KG1 (cell line): ENCODE measurements around the gene IRF5.
A peak's percentile ranks its signal among the peaks of the same experiment; 100 is the strongest.

Experiments
- DNase-seq: peaks from one replicate; lab custom pipeline; 2025; lab: John Stamatoyannopoulos, UW

The IRF5 gene, protein sequence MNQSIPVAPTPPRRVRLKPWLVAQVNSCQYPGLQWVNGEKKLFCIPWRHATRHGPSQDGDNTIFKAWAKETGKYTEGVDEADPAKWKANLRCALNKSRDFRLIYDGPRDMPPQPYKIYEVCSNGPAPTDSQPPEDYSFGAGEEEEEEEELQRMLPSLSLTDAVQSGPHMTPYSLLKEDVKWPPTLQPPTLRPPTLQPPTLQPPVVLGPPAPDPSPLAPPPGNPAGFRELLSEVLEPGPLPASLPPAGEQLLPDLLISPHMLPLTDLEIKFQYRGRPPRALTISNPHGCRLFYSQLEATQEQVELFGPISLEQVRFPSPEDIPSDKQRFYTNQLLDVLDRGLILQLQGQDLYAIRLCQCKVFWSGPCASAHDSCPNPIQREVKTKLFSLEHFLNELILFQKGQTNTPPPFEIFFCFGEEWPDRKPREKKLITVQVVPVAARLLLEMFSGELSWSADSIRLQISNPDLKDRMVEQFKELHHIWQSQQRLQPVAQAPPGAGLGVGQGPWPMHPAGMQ

DNA sequence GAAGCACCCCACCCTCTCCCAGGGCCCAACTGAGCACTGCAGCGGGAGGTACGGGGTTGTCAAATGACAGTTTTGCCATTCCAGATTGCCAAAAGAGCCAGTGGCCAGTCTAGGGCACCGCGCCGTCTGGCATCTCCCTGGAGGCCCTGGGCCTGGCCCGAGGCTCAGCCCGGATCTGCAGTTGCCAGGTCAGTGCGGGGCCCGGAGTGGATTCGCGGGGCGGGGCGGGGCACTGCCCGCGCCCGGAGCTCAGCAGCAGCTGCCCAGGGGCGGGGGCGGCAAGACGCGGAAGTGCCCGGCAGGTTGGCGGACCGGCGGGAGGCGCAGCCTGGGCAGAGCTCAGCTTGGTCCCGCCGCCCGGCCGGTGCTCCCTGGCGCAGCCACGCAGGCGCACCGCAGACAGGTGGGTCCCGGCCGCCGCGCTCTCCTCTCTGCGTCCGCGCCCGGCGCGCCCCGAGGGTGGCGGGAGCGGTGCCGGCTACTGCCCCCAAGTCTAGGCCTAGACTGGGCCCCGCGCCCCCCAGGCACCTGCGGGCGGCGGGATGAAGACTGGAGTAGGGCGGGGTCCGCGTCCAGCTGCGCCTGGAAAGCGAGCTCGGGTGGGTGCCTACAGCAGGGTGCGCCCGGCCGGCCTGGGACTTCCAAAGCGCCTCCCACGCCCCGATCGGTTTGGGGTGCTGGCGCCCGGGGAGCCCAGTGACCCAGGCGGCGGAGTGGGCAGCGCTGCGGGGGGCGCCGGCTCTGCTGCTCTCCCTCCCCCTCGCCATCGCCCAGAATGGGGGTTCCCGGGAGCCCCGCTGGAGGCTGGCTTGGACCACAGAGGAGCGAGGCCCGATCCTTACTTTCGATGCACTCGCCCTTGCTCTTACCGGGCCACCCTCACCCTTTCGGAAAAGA lies at the start of gene IRF5:
Gene IRF5 (plus strand): TSS at position 281 of the 897 bp plus-strand sequence. CDS start 4,155 bp downstream, outside the sequence.
- DNase-seq = no peak

DNA sequence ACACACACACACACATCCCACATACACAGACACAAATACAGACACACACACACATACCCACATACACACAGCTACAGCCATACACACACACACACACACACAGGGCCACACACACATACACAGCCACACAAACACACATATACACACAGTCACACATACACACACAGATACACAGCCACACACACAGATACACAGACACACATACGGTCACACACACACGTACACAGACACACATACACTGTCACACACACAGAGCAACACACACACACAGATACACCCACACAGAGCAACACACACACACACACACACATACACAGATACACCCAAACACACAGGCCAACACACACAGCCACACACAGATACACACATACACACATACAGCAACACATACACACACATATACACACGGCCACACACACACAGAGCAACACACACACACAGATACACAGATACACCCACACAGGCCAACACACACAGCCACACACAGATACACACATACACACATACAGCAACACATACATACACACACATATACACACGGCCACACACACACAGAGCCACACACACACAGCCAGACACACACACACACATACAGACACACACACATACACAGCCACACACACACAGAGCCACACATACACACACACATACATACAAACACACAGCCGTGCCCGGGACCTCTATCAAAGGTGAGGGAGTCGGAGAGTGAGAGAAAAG lies 49.5 kb upstream of the IRF5 start:
- no peak for DNase-seq

GRCh38 chr7:128888756-128889095 lies 49.0 kb upstream of the IRF5 start:
- DNase-seq = no peak

DNA sequence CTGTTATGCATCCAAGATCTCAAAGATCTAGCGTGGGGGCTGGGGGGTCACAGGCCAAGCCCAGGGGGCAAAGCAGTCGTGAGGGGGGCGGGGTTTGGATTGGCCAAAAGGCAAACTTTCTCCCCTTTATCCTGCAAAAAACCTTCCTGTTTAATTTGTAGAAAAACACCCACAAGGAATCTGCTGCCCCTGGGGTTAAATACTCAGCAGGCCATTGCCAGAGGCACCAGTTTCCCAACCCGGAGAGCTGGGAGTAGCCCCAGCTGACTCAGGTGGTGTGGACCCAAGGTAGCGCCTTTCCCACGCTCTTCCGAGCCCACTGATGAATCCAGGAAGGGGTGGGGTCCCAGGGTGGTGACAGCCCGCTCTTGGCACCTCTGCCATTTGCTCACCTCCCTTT lies 48.6 kb upstream of the IRF5 start:
- no peak for DNase-seq

DNA sequence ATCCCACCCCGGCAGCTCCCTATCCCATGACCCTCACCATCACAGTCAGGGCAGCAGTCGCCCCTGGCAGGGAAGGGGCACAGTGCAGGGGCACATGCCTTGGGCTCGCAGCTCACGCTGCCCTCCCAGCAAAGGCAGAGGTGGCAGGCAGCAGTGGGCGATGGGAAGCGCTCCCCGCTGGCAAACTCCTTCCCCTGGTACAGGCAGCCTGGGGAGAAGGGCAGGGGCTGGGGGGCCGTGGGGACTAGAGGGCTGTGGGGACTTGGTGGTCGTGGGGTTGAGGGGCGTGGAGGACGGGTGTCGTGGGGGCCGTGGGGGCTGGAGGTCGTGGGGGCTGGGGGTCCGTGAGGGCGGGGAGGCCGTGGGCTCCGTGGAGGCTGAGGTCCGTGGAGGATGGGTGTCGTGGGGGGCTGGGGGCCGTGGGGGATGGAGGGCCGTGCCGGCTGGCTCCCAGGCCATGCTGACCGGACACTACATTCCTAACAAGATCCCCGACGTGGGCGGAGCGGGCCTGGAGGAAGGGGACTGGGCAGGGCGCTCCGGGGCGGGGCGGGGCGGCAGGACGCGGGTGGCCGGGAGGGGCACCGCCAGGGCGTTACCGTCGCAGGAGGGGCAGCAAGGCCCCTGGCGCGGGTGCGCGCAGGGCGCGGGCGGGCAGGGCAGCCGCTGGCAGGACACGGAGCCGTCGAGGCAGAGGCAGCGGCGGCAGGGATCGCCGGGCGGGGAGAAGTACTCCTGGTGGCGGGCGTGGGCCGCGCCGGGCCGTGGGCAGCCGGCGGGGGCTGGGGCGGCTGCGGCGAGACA lies 47.2 kb upstream of the IRF5 start:
- no peak for DNase-seq

- no peak for DNase-seq
Observed at GRCh38 chr7:128891110-128891941, 46.4 kb upstream of the IRF5 start.

DNA sequence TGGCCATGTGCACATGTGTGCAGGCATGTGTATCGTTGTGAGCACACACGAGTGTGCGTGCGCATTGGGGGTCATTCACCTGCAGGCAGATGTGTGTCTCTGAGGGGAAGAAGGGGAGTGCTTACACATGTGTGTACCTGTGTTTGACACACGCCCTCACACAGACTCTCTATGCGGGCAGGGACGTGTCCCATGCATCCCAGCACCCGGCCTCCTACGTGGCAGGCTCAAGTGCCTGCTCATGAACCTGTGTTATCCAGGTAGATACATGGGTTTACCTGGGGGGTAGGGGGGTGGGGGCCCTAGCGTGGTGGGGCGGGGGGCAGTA lies 45.8 kb upstream of the IRF5 start:
- DNase-seq = no peak

- DNase-seq = no peak
Observed at GRCh38 chr7:128892521-128893250, 45.0 kb upstream of the IRF5 start.

DNA sequence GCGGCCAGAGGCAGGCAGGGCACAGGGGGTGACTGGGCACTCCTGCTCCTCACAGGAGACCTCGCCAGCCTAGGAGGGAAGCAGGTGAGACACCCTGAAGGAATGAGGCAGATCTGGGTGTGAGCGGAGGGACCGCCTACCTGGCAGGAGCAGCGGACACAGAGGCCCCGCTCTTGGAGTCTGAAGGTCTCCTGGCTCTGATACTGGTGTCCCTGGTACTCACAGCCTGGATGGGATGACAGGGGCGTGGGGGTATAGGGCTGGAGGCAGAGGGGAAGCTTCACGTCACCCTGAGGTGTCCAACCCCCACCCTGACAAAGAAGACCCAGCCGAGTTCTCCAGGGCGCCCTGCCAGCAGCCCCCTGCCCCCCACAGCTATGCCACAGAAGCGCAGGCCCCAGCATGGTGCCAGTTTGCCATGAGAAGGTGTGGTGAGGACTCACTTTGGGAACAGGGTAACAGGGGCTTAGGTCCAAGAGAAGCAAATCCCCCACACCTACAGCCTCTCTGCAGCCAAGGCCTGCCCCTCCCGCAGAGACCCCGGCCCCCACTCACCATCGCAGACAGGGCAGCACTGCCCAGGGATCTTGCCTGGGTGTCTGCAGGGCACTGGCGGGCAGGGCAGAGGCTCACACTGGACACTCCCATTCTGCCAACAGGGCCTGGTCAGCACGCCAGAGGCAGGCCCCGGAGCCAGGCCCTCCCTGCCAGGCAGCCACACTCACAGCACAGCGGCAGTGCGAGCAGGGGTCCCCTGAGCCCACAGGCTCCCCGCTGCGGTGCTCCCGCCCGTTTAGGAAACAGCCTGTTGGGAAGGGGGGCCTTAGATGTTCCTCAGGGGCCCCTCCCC lies 44.3 kb upstream of the IRF5 start:
- no peak for DNase-seq

GRCh38 chr7:128894101-128894440 lies 43.7 kb upstream of the IRF5 start:
- DNase-seq = no peak

GRCh38 chr7:128895320-128895719 lies 42.4 kb upstream of the IRF5 start:
- DNase-seq = no peak

DNA sequence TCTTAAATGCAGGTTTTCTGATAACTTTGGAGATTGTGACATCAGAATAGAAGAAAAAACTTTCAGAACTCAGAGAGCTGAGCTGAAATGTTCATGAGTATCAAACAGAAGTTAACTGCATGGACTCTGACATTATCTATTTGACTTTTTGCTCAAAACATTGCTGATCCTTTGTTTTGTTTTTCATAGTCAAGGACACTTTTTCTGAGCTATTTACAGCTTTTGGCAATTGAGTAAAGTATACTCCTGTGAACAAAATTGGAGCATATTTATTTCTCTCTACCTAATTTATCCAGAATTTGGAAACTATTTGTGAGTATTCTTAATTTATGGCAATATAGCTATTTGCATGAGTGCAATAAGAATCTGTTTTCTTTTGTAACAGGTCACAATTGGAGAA lies 38.3 kb upstream of the IRF5 start:
- DNase-seq = no peak

DNA sequence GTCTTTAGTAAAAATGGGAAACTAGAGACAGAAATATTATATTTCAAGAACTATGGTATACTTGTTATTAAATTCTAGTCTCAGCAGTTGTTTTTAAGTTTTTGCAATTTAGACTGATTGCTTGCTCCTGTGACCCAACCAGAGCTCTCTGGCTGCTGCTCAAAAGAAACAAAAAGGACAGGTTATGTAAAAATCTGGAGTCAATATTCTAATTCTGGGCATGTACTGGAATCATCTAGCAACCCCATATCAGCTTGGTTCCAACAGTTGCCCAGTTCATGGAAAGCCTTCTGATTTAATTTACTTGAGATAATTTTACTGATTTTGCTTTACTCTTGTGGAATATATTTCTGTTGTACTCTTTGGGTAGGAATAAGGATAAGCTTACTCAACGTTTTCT lies 37.5 kb upstream of the IRF5 start:
- DNase-seq = no peak

DNA sequence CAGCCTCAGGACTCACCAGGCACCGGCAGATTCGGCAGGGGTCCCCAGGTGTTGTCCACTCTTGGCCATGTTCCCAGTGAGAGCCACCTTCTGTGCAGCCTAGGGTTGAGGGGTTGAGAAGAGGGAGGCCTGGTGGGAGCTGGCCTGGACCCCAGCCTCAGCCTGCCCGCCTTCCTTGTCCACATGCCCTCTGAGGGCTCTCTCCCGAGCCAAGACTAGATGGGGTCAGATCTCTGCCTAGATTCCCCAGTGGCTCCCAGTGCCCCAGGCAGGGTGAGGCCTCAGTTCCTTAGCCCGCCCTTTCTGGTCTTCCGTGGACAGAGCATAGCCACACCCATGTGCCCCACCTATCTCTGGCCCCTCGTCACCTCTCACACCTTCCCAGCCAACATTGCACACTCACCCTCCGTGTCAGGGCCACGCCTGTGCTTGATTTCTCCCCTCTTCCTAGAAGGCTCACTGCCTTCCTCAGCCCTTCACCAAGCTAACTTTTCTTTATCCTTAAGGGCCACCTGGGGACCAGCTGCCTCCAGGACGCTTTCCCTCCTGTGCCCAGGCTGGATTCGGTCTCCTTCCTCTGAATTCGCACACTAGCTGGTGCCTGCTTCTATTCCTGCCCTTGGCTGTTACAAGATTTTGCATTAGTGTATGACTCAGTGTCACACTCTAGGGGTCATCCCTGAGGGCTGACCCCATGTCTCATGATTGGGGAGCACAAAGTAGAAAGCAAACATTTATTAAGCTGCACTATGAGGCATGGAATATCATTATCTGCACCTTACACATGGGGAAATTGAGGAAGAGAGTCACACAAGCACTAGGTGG lies 34.8 kb upstream of the IRF5 start:
- no peak for DNase-seq

DNA sequence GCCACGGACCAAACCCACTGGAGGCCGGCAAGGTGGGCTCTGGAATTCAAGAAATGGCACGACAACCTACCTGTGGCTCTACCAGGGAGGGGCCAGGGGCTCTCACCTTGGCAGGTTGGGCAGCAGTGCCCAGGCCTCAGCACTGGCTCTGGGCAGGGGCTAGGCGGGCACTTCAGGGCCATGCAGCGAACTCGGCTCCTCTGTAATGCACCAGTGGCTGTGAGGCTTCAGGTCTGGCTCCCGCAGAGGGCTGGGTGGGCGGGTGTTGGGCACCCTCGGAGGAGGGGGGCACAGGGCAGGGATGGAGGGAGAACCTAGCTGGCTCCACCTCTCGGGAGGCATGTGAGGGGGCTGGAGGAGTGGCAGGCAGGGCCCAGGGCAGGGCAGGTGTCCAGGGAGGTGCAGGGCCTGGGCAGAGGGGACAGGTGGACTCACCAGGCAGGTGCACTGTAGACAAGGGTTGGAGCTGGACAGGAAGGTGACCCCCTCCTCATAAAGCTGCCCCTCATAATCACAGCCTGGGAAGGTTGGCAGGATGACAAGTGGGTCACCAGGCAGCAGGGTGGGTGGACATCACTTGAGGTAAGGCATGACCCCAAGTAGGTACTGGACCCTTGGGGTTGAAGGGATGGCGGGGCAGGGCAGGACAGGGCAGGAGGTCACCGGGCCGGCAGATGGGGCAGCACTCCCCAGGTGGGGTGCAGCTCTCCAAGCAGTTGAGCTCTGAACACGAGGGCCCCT lies 33.9 kb upstream of the IRF5 start:
- no peak for DNase-seq

DNA sequence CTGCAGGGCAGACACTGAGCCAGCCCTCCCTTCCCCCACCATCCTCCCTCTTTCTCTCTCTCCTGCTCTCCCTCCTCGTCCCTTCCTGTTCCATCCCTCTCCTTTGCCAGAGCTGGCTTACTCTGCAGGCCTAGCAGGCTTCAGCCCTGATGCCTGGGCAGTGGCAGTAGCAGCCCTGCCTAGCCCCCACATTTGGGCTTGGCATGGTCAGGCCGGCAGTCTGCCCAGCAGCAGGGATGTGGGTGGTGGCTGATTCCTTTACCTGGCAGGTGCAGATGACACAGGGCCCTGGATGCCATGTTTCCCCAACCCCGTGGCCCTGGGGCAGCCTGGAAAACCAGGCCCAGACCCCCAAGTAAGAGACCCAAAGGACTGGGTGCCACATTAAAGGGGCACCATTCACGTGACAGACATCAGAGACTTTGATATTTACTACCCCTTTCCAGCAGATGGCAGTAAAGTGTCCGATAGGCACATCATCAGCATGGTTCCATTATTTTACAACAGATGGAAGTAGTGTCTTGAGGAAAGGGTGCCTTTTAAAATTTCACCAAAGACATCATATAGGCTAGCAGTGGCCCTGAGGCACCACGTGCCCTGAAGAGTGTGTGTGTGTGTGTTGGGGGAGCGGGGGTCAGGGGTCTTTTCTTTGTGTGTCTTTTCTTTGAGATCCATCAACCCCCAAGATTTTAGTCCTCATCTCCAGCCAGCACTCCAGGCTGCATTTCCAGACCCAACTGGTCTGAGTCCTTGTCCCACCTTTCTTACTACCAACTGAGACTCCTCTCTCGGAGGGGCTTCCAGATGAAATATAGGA lies 33.1 kb upstream of the IRF5 start:
- peak; percentile 1 for DNase-seq
